ENCODE data around the gene IFT122.

- TF ChIP-seq USF2 (IDR thresholded peaks at IDR 0.05; ENCODE audit: low read depth, low read length) (no peak), FOS (IDR thresholded peaks at IDR 0.05; ENCODE audit: low read depth, low read length) (no peak), CTCF (conservative IDR thresholded peaks at IDR 0.05; ENCODE audit: low read depth, low read length) (no peak), POLR2A (IDR thresholded peaks at IDR 0.05; ENCODE audit: low read depth, low read length) (no peak), NFE2L2 (IDR thresholded peaks at IDR 0.05; ENCODE audit: low read depth, low read length) (no peak), CEBPB (IDR thresholded peaks at IDR 0.05; ENCODE audit: low read depth, low read length) (no peak)
Measured at GRCh38 chr3:129531699-129532098, 91.7 kb downstream of the IFT122 start.

All from IMR-90 (cell line).